HepG2 (cell line): ENCODE data around the gene ZNF433. TPM values are rescaled to one million over a fixed set of nuclear protein-coding genes. Genes with fewer than 3 reads are reported as not detected.
A peak's percentile ranks its signal among the peaks of the same experiment; 100 is the strongest.

ENCODE experiments used
- EZH2 ChIP-seq: conservative IDR thresholded peaks from 2 replicates; pipeline ENCODE4 v1.6.1; 2012; ENCODE audit warnings: mild to moderate bottlenecking, low read depth, low read length, moderate library complexity
- HDAC2 ChIP-seq: sonication (generic); formaldehyde crosslinking; IDR thresholded peaks from 2 replicates; pipeline ENCODE4 v1.4.0; 2020; ENCODE audit warnings: missing genetic modification reagents
- HES4 ChIP-seq: sonication (generic); formaldehyde crosslinking; IDR thresholded peaks from 2 replicates; pipeline ENCODE4 v1.9.0; 2021; ENCODE audit warnings: mild to moderate bottlenecking, missing genetic modification reagents, borderline replicate concordance
- HOXA3 ChIP-seq: sonication (generic); formaldehyde crosslinking; IDR thresholded peaks from 2 replicates; pipeline ENCODE4 v1.5.0; 2020; ENCODE audit warnings: missing genetic modification reagents
- KAT2B ChIP-seq: fragments of 150-350 bp; IDR thresholded peaks from 2 replicates; pipeline ENCODE4 v1.6.1; 2014; ENCODE audit warnings: low read depth, low read length, borderline replicate concordance
- KLF6 ChIP-seq: IDR thresholded peaks from 2 replicates; pipeline ENCODE4 v1.8.0; 2016; ENCODE audit warnings: missing biosample characterization, missing genetic modification reagents
- MED1 ChIP-seq: sonication (generic); formaldehyde crosslinking; IDR thresholded peaks from 2 replicates; pipeline ENCODE4 v1.4.0; 2020; ENCODE audit warnings: missing genetic modification reagents
- MEF2D ChIP-seq: sonication (generic); formaldehyde crosslinking; IDR thresholded peaks from 2 replicates; pipeline ENCODE4 v1.5.1; 2020; ENCODE audit warnings: mild to moderate bottlenecking, missing genetic modification reagents
- MYC ChIP-seq: sonication (generic); formaldehyde crosslinking; IDR thresholded peaks from 2 replicates; pipeline ENCODE4 v1.9.0; 2021; ENCODE audit warnings: missing genetic modification reagents, borderline replicate concordance
- MYPOP ChIP-seq: sonication (generic); formaldehyde crosslinking; IDR thresholded peaks from 2 replicates; pipeline ENCODE4 v1.8.1; 2023; ENCODE audit warnings: mild to moderate bottlenecking, moderate library complexity, missing genetic modification reagents
- NFYC ChIP-seq: IDR thresholded peaks from 2 replicates; pipeline ENCODE4 v1.6.1; 2016; ENCODE audit warnings: missing genetic modification reagents, missing compliant biosample characterization
- NR2F1 ChIP-seq, 2 experiments: fragments of 450-650 bp in 1 of 2; formaldehyde crosslinking in 1 of 2; IDR thresholded peaks; 2 replicates each; pipeline versions ENCODE4 v1.5.0 to v1.6.1; 2016 to 2020; ENCODE audit warnings: mild to moderate bottlenecking in 1 of 2, missing compliant biosample characterization in 1 of 2, missing genetic modification reagents in 1 of 2, moderate library complexity in 1 of 2
- PHF20 ChIP-seq: sonication (generic); formaldehyde crosslinking; IDR thresholded peaks from 2 replicates; pipeline ENCODE4 v1.5.0; 2020; ENCODE audit warnings: mild to moderate bottlenecking, missing genetic modification reagents
- SALL1 ChIP-seq: sonication (generic); formaldehyde crosslinking; IDR thresholded peaks from 2 replicates; pipeline ENCODE4 v1.8.0; 2022; ENCODE audit warnings: mild to moderate bottlenecking, missing genetic modification reagents
- SP1 ChIP-seq, 2 experiments: fragments of 450-650 bp in 1 of 2; sonication (generic) in 1 of 2; formaldehyde crosslinking in 1 of 2; IDR thresholded peaks; 2 replicates each; pipeline versions ENCODE4 v1.4.0 to v1.6.1; 2016 to 2020; ENCODE audit warnings: missing genetic modification reagents in 1 of 2
- SPEN ChIP-seq: sonication (generic); formaldehyde crosslinking; IDR thresholded peaks from 2 replicates; pipeline ENCODE4 v1.5.1; 2020; ENCODE audit warnings: low read depth, mild to moderate bottlenecking, missing genetic modification reagents
- TP53 ChIP-seq: sonication (generic); formaldehyde crosslinking; conservative IDR thresholded peaks from 2 replicates; pipeline ENCODE4 v1.4.0; 2020; ENCODE audit warnings: missing genetic modification reagents
- ZFX ChIP-seq: sonication (generic); formaldehyde crosslinking; IDR thresholded peaks from 2 replicates; pipeline ENCODE4 v1.4.0; 2020; ENCODE audit warnings: mild to moderate bottlenecking, low read depth, missing genetic modification reagents, moderate library complexity
- ZNF121 ChIP-seq: sonication (generic); formaldehyde crosslinking; IDR thresholded peaks from 2 replicates; pipeline ENCODE4 v1.5.0; 2020; ENCODE audit warnings: mild to moderate bottlenecking, missing genetic modification reagents
- ZNF570 ChIP-seq: sonication (generic); formaldehyde crosslinking; IDR thresholded peaks from 2 replicates; pipeline ENCODE4 v1.4.0; 2020; ENCODE audit warnings: mild to moderate bottlenecking, missing genetic modification reagents, borderline replicate concordance
- ZNF574 ChIP-seq: sonication (generic); formaldehyde crosslinking; IDR thresholded peaks from 2 replicates; pipeline ENCODE4 v1.4.0; 2020; ENCODE audit warnings: missing genetic modification reagents
- ZNF777 ChIP-seq: sonication (generic); formaldehyde crosslinking; IDR thresholded peaks from 2 replicates; pipeline ENCODE4 v1.4.0; 2020; ENCODE audit warnings: missing genetic modification reagents
- polyA plus RNA-seq, 8 experiments: library from polyadenylated mRNA; depleted of rRNA in 3 of 8; stranded (reverse) in 7 of 8; unstranded in 1 of 8; fragments of >200 nt; fragmentation: Illumina TruSeq in 4 of 8; extraction: Trizol in 4 of 8; gene quantifications; 2 replicates each; pipeline versions ENCODE4 v1.2.1 to v1.2.3, GENCODE V29; 2011 to 2016; ENCODE audit warnings: low read depth in 4 of 8, missing spikeins in 1 of 8, mixed read lengths in 1 of 8; ENCODE audit not compliant: insufficient read depth in 1 of 8
- total RNA-seq, 5 experiments: library from RNA; depleted of rRNA; stranded (reverse); fragments of >200 nt; fragmentation: Illumina TruSeq; extraction: Trizol; gene quantifications; 2 replicates each; pipeline ENCODE4 v1.2.3, GENCODE V29; 2016; ENCODE audit warnings: low read depth in 1 of 5
- TF ChIP-seq, protein P1 (sequence below): sonication (generic); formaldehyde crosslinking; IDR thresholded peaks from 2 replicates; pipeline ENCODE4 v1.4.0; 2020; ENCODE audit warnings: missing genetic modification reagents

Gene ZNF433
- total and polyA plus RNA-seq, 2 of the 13 experiments (the other 11 are each of a cell fraction or from before 2014, with no cell fraction given) = 1.8 to 4.9 TPM

- TF ChIP-seq KAT2B = no peak
- TF ChIP-seq TP53 (CRISPR knock-in tag) = no peak
- TF ChIP-seq, protein P1, sequence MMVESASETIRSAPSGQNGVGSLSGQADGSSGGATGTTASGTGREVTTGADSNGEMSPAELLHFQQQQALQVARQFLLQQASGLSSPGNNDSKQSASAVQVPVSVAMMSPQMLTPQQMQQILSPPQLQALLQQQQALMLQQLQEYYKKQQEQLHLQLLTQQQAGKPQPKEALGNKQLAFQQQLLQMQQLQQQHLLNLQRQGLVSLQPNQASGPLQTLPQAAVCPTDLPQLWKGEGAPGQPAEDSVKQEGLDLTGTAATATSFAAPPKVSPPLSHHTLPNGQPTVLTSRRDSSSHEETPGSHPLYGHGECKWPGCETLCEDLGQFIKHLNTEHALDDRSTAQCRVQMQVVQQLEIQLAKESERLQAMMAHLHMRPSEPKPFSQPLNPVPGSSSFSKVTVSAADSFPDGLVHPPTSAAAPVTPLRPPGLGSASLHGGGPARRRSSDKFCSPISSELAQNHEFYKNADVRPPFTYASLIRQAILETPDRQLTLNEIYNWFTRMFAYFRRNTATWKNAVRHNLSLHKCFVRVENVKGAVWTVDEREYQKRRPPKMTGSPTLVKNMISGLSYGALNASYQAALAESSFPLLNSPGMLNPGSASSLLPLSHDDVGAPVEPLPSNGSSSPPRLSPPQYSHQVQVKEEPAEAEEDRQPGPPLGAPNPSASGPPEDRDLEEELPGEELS (CRISPR knock-in tag) = 0 out of 2 replicates have a peak, but pooled peaks have one; percentile 24
- peak; percentile 56; the same call in 1 of the 2 replicates for TF ChIP-seq ZNF777 (CRISPR knock-in tag)
- peak; percentile 59 for TF ChIP-seq ZFX (CRISPR knock-in tag)
- TF ChIP-seq HOXA3 (CRISPR knock-in tag) = peak; percentile 48; the same call in 1 of the 2 replicates
- no peak for TF ChIP-seq MYPOP (CRISPR knock-in tag)
- TF ChIP-seq MED1 (CRISPR knock-in tag) = 0 out of 2 replicates have a peak, but pooled peaks have one; percentile 42
- 0 out of 2 replicates have a peak, but pooled peaks have one; percentile 9 for TF ChIP-seq HDAC2 (CRISPR knock-in tag)
- 0 out of 2 replicates have a peak, but pooled peaks have one; percentile 29 for TF ChIP-seq MEF2D (CRISPR knock-in tag)
- TF ChIP-seq HES4 (CRISPR knock-in tag) = 0 out of 2 replicates have a peak, but pooled peaks have one; percentile 23
- 0 out of 2 replicates have a peak, but pooled peaks have one; percentile 45 for TF ChIP-seq SPEN (CRISPR knock-in tag)
- TF ChIP-seq SP1 (IDR thresholded peaks at IDR 0.05) = no peak
- peak; percentile 66; the same call in 1 of the 2 replicates for TF ChIP-seq SP1 (CRISPR knock-in tag; IDR thresholded peaks at IDR 0.05)
- no peak for TF ChIP-seq EZH2
- no peak for TF ChIP-seq ZNF121 (CRISPR knock-in tag)
- TF ChIP-seq PHF20 = 0 out of 2 replicates have a peak, but pooled peaks have one; percentile 37
- no peak for TF ChIP-seq ZNF570
- TF ChIP-seq NR2F1 (CRISPR knock-in tag; IDR thresholded peaks at IDR 0.05) = no peak
- TF ChIP-seq KLF6 = no peak
- TF ChIP-seq MYC (CRISPR knock-in tag) = no peak
- peak; percentile 36; the same call in 1 of the 2 replicates for TF ChIP-seq SALL1 (CRISPR knock-in tag)
- peak; percentile 74 for TF ChIP-seq NFYC
- TF ChIP-seq ZNF574 (CRISPR knock-in tag) = 0 out of 2 replicates have a peak, but pooled peaks have one; percentile 26
Measured at GRCh38 chr19:12064590-12065538, 29.4 kb upstream of the ZNF433 start, which contains the start of gene ZNF844 (continued).
